GM23248 (cell line): ENCODE measurements around the gene CTNNA3. TPM values are rescaled to one million over a fixed set of nuclear protein-coding genes. Genes with fewer than 3 reads are reported as not detected.

Experiments used
- DNase-seq: peaks from one replicate; pipeline ENCODE4 v3.0.0-alpha.2; 2015
- H2AFZ ChIP-seq: fragments of 200-600 bp; sonication (generic); 2 replicates; pipeline ENCODE4 v1.6.1; 2016; ENCODE audit warnings: antibody characterized with exemption
- H3F3A ChIP-seq: fragments of 200-600 bp; sonication (generic); 2 replicates; pipeline ENCODE4 v1.6.1; 2016; ENCODE audit warnings: mild to moderate bottlenecking, antibody characterized with exemption, mixed run types; ENCODE audit not compliant: insufficient read depth
- H3K27ac ChIP-seq: fragments of 200-600 bp; sonication (generic); 2 replicates; pipeline ENCODE4 v1.5.1; 2016; ENCODE audit warnings: mild to moderate bottlenecking
- H3K27me3 ChIP-seq: fragments of 200-600 bp; sonication (generic); replicated peaks from 2 replicates; pipeline ENCODE4 v1.6.1; 2016; ENCODE audit warnings: mild to moderate bottlenecking; ENCODE audit not compliant: insufficient read depth
- H3K36me3 ChIP-seq: fragments of 200-600 bp; sonication (generic); 2 replicates; pipeline ENCODE4 v1.6.1; 2016; ENCODE audit warnings: low read depth, mild to moderate bottlenecking
- H3K4me1 ChIP-seq: fragments of 200-600 bp; sonication (generic); 2 replicates; pipeline ENCODE4 v1.6.1; 2016; ENCODE audit warnings: mild to moderate bottlenecking; ENCODE audit not compliant: insufficient read depth
- H3K4me2 ChIP-seq: fragments of 200-600 bp; sonication (generic); one replicate; pipeline ENCODE4 v1.6.1; 2016; ENCODE audit warnings: mild to moderate bottlenecking; ENCODE audit not compliant: unreplicated experiment
- H3K4me3 ChIP-seq: fragments of 200-600 bp; sonication (generic); 2 replicates; pipeline ENCODE4 v1.5.1; 2016; ENCODE audit warnings: mild to moderate bottlenecking
- H3K79me2 ChIP-seq: fragments of 200-600 bp; sonication (generic); 2 replicates; pipeline ENCODE4 v1.6.1; 2016; ENCODE audit warnings: mild to moderate bottlenecking; ENCODE audit not compliant: insufficient read depth
- H3K9ac ChIP-seq: fragments of 200-600 bp; sonication (generic); 2 replicates; pipeline ENCODE4 v1.6.1; 2016; ENCODE audit warnings: mild to moderate bottlenecking
- H3K9me2 ChIP-seq: fragments of 200-600 bp; sonication (generic); 2 replicates; pipeline ENCODE4 v1.6.1; 2016; ENCODE audit warnings: mixed run types, mild to moderate bottlenecking, moderate library complexity; ENCODE audit not compliant: insufficient read depth
- H3K9me3 ChIP-seq: fragments of 200-600 bp; sonication (generic); one replicate; pipeline ENCODE4 v1.6.1; 2017; ENCODE audit warnings: low read depth
- H4K20me1 ChIP-seq: fragments of 200-600 bp; sonication (generic); 2 replicates; pipeline ENCODE4 v1.6.0; 2016; ENCODE audit not compliant: insufficient read depth
- EZH2 ChIP-seq: fragments of 200-600 bp; sonication (generic); IDR thresholded peaks from 2 replicates; pipeline ENCODE4 v1.6.1; 2018; ENCODE audit warnings: antibody characterized with exemption, mild to moderate bottlenecking; ENCODE audit not compliant: insufficient read depth, poor library complexity, severe bottlenecking
- EZH2phosphoT487 ChIP-seq: fragments of 200-600 bp; sonication (generic); IDR thresholded peaks from 2 replicates; pipeline ENCODE4 v1.6.1; 2018; ENCODE audit warnings: antibody characterized with exemption, moderate library complexity, mild to moderate bottlenecking, low read depth; ENCODE audit not compliant: insufficient read depth
- WGBS, 2 experiments: methylation state at CpG; one replicate each; pipeline ENCODE4 v1.1.6; 2015 to 2017; ENCODE audit warnings: low lambda C conversion rate in 2 of 2, low coverage in 1 of 2; ENCODE audit errors: missing lambda C conversion rate in 2 of 2; 5-methylcytosine and 5-hydroxymethylcytosine counted together
- in situ Hi-C: fragments of 300-500 bp; cut with MboI; formaldehyde crosslinking; loops from 2 replicates; pipeline ENCODE4 v1.15.0; 2020
- polyA plus RNA-seq: library from polyadenylated mRNA; unstranded; fragments of >200 nt; fragmentation: Nextera tagmentation; extraction: Ambion mirVana; gene quantifications from 2 replicates; pipeline ENCODE4 v1.2.1, GENCODE V29; 2016
- total RNA-seq: library from RNA; depleted of rRNA; stranded (reverse); fragments of >200 nt; shearing (Covaris generic); gene quantifications from 2 replicates; pipeline ENCODE4 v1.2.3, GENCODE V29; 2014

CTNNA3 gene
- total and polyA plus RNA-seq, 2 experiments from 2014 or later: not detected

- H3K4me3 ChIP-seq: no peak overlapping the region
- H3K27ac ChIP-seq: no peak overlapping the region
- no peaks in the 10 kb centered on the region for H3F3A ChIP-seq
- no peaks in the 10 kb centered on the region for H3K79me2 ChIP-seq
- H3K4me2 ChIP-seq: no peak overlapping the region
- H3K4me1 ChIP-seq: no peaks in the 10 kb centered on the region
- H3K27me3 ChIP-seq: peaks cover 5% of the 10 kb centered on the region; the same call in 1 of the 2 replicates
- H3K9ac ChIP-seq: no peak overlapping the region
- no peaks in the 10 kb centered on the region for H4K20me1 ChIP-seq
- TF ChIP-seq EZH2 (no peak), EZH2phosphoT487 (no peak)
- no peaks in the 10 kb centered on the region for H3K9me3 ChIP-seq
- H2AFZ ChIP-seq: no peak overlapping the region
- DNase-seq: no peak
- WGBS, 2 experiments: 17 to 33% methylated on average over 4 of the region's 4 CpGs
- in situ Hi-C loops: no loop called here
- no peaks in the 10 kb centered on the region for H3K36me3 ChIP-seq
- H3K9me2 ChIP-seq: no peaks in the 10 kb centered on the region
These were observed 45.4 kb downstream of the CTNNA3 start for GRCh38 chr10:67650558-67650957.

GRCh38 chr10:67648613-67649229 lies 47.3 kb downstream of the CTNNA3 start:
- Histone ChIP-seq H3K27me3 (peaks cover 5% of the 10 kb centered on the region; the same call in 1 of the 2 replicates), H3K4me2 (no peak overlapping the region), H3F3A (no peaks in the 10 kb centered on the region), H3K9ac (no peak overlapping the region), H3K4me3 (no peak overlapping the region), H3K4me1 (no peaks in the 10 kb centered on the region), H3K9me3 (no peaks in the 10 kb centered on the region), H4K20me1 (no peaks in the 10 kb centered on the region), H3K27ac (no peak overlapping the region), H3K9me2 (no peaks in the 10 kb centered on the region), H3K36me3 (no peaks in the 10 kb centered on the region), H2AFZ (no peak overlapping the region), H3K79me2 (no peaks in the 10 kb centered on the region)
- TF ChIP-seq EZH2 (no peak), EZH2phosphoT487 (no peak)
- WGBS, 2 experiments: 24 to 28% methylated on average over 4 of the region's 4 CpGs
- in situ Hi-C loops: no loop called here
- no peak for DNase-seq

- Histone ChIP-seq H3K27ac (no peak overlapping the region), H3K27me3 (no peaks in the 10 kb centered on the region; the same call in 1 of the 2 replicates), H4K20me1 (no peaks in the 10 kb centered on the region), H3K9ac (no peak overlapping the region), H3K36me3 (no peaks in the 10 kb centered on the region), H3K79me2 (no peaks in the 10 kb centered on the region), H3K9me3 (no peaks in the 10 kb centered on the region), H3F3A (no peaks in the 10 kb centered on the region), H3K4me2 (no peak overlapping the region), H3K4me1 (no peaks in the 10 kb centered on the region), H3K9me2 (no peaks in the 10 kb centered on the region), H3K4me3 (no peak overlapping the region), H2AFZ (no peak overlapping the region)
- no peak for DNase-seq
- in situ Hi-C loops: no loop called here
- TF ChIP-seq EZH2phosphoT487: no peak
- TF ChIP-seq EZH2: no peak
These were observed 65.1 kb downstream of the CTNNA3 start for GRCh38 chr10:67630904-67631303.

GRCh38 chr10:67629461-67629971 lies 66.5 kb downstream of the CTNNA3 start:
- TF ChIP-seq EZH2phosphoT487 (no peak), EZH2 (no peak)
- no peaks in the 10 kb centered on the region for H3F3A ChIP-seq
- no peaks in the 10 kb centered on the region; the same call in 1 of the 2 replicates for H3K27me3 ChIP-seq
- no peaks in the 10 kb centered on the region for H3K79me2 ChIP-seq
- H3K4me2 ChIP-seq: no peak overlapping the region
- no peak for DNase-seq
- in situ Hi-C loops: no loop called here
- no peaks in the 10 kb centered on the region for H3K9me3 ChIP-seq
- H2AFZ ChIP-seq: no peak overlapping the region
- no peak overlapping the region for H3K4me3 ChIP-seq
- H4K20me1 ChIP-seq: no peaks in the 10 kb centered on the region
- no peaks in the 10 kb centered on the region for H3K4me1 ChIP-seq
- H3K27ac ChIP-seq: no peak overlapping the region
- no peaks in the 10 kb centered on the region for H3K9me2 ChIP-seq
- no peak overlapping the region for H3K9ac ChIP-seq
- no peaks in the 10 kb centered on the region for H3K36me3 ChIP-seq
